ENCODE results near the gene EPHB2.

DNA sequence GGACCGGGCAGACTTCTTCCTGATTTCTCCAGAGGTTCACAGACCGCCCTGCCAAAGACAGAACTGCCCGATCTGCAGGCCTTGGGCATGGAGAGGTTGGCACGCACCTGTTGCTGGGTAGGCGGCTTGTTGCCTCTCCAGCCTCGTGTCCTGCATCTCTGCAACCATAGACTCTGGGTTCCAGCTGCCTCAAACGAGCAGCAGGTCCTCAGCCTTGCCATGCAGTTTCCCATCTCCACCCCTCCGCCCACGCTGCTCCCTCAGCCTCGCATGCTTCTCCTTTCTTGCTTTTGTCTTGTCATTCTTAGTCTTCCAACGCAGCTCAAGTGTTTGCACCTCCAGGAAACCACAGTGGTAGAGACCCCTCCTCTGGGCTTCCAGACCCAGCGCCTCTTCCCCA is 135.8 kb downstream of the EPHB2 start:
- TF ChIP-seq, protein P1, sequence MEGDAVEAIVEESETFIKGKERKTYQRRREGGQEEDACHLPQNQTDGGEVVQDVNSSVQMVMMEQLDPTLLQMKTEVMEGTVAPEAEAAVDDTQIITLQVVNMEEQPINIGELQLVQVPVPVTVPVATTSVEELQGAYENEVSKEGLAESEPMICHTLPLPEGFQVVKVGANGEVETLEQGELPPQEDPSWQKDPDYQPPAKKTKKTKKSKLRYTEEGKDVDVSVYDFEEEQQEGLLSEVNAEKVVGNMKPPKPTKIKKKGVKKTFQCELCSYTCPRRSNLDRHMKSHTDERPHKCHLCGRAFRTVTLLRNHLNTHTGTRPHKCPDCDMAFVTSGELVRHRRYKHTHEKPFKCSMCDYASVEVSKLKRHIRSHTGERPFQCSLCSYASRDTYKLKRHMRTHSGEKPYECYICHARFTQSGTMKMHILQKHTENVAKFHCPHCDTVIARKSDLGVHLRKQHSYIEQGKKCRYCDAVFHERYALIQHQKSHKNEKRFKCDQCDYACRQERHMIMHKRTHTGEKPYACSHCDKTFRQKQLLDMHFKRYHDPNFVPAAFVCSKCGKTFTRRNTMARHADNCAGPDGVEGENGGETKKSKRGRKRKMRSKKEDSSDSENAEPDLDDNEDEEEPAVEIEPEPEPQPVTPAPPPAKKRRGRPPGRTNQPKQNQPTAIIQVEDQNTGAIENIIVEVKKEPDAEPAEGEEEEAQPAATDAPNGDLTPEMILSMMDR (IDR thresholded peaks at IDR 0.05) = no peak
- TF ChIP-seq POLR2A (IDR thresholded peaks at IDR 0.05) = no peak
